Spinal cord (tissue), 10 donors: ENCODE results near the gene DCST1. TPM values are rescaled to one million over a fixed set of nuclear protein-coding genes. Genes with fewer than 3 reads are reported as not detected.

Experiments used
- DNase-seq, 6 donors: peaks; one replicate each; pipeline versions ENCODE4 v3.0.0 to v3.0.0-alpha.2; 2013 to 2015; ENCODE audit warnings: low spot score in 6 of 6, low read depth in 4 of 6
- H3K27ac ChIP-seq: one replicate; pipeline ENCODE4 v1.5.1; 2013; ENCODE audit warnings: low read depth, low read length, control low read depth
- H3K27me3 ChIP-seq: one replicate; pipeline ENCODE4 v1.6.1; 2013; ENCODE audit warnings: low read length; ENCODE audit not compliant: control insufficient read depth, insufficient read depth
- H3K36me3 ChIP-seq: one replicate; pipeline ENCODE4 v1.6.1; 2013; ENCODE audit warnings: low read length; ENCODE audit not compliant: control insufficient read depth, insufficient read depth
- H3K4me1 ChIP-seq: one replicate; pipeline ENCODE4 v1.6.1; 2013; ENCODE audit warnings: low read length; ENCODE audit not compliant: control insufficient read depth, insufficient read depth
- H3K4me3 ChIP-seq: one replicate; pipeline ENCODE4 v1.5.1; 2013; ENCODE audit warnings: low read depth, low read length, control low read depth
- H3K9me3 ChIP-seq: one replicate; pipeline ENCODE4 v1.6.1; 2013; ENCODE audit warnings: low read length; ENCODE audit not compliant: control insufficient read depth, insufficient read depth
- WGBS: methylation state at CpG from one replicate; pipeline ENCODE4 v1.1.5; 2013; ENCODE audit warnings: missing lambda C conversion rate; ENCODE audit not compliant: insufficient coverage; 5-methylcytosine and 5-hydroxymethylcytosine counted together
- polyA plus RNA-seq, 2 donors: library from polyadenylated mRNA; unstranded; fragments of 120-200 nt; gene quantifications; one replicate each; pipeline ENCODE4 v1.2.1, GENCODE V29; 2013; ENCODE audit not compliant: insufficient read length in 2 of 2
- total RNA-seq, 2 donors: library from RNA; depleted of rRNA in 1 of 2; stranded (reverse); fragments of 120-200 nt in 1 of 2; fragments of >200 nt in 1 of 2; gene quantifications; one replicate each; pipeline versions ENCODE4 v1.2.3 to v1.2.4, GENCODE V29; 2013 to 2014
- donor health status: healthy.

Gene DCST1
- total and polyA plus RNA-seq, 4 donors = 0.11 to 0.33 TPM; not detected in 2

DNA sequence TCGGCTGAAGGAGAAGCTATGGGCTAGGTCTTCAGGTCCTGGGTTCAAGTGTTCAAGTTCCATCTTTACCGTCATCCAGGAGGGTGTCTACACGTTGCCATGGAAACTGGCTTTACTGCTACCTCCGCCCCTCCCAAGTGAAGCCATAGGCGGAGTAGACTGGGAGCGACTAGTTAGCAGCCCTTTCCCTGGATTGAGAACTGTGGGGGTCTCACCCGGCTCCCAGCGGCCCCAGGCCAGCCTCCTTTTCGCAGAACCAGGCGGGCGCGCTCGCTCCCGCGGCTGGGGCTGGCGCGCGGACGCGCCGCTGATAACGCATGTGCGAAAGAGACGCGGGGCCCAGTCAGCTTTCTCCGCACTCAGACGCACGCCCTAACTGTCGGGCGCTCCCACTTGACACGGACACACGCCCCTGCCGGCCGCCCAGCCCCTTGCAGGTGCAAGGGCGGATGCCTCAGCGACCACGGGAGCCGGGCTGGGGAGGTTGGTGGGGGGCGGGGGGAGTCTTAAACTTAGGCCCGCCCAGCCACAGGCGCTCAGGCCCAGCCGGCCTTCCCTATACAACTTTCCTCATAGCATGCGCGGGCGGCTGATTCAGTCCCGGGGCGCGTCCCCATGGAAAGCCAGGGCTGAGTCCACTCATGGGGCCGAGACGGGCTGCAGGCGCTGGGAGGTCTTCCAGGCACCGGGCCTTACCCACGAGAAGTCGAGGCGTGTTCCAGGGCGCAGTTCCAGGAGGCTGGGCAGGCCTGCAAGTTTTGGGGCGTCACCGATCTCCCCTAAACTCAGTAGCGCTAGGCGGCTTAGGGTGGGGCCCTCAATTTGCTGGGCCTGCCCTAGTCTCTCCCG, 37.3 kb downstream of the DCST1 start:
- Histone ChIP-seq H3K27ac (peak overlapping the region; percentile 73), H3K27me3 (no peaks in the 10 kb centered on the region), H3K36me3 (peaks cover 4% of the 10 kb centered on the region), H3K4me3 (peak overlapping the region; percentile 43), H3K9me3 (no peaks in the 10 kb centered on the region), H3K4me1 (peaks cover 30% of the 10 kb centered on the region)
- DNase-seq = peak in 2 of 6 donors; percentile 90 to 92
- WGBS = 4% methylated on average over 58 of the region's 61 CpGs

DNA sequence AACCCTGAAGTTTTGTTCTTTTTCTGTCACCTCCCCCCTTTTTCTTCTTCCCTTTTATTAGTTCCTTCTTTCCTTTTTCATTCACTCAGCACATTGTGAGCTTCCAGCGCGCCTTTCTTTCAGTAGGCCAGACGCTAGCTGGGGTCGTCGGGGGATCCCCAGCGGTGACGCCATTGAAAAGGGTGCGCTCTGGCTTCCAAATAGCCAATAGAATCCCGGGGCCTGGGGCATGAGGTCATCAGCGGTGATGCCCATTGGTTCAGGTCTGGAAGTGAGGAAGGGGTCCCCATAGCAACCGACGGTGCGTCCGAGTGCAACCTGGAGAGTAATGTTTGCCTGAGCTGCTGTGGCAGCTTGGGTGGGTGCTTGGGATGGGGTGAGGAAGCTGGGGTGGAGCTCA, 38.1 kb downstream of the DCST1 start:
- H3K27me3 ChIP-seq = no peaks in the 10 kb centered on the region
- 17% methylated on average over 14 of the region's 14 CpGs for WGBS
- peaks cover 30% of the 10 kb centered on the region for H3K4me1 ChIP-seq
- H3K27ac ChIP-seq = peak overlapping the region; percentile 73
- peak in 2 of 6 donors; percentile 51 to 90 for DNase-seq
- peak overlapping the region; percentile 43 for H3K4me3 ChIP-seq
- peaks cover under 1% of the 10 kb centered on the region for H3K36me3 ChIP-seq
- H3K9me3 ChIP-seq = no peaks in the 10 kb centered on the region

DNA sequence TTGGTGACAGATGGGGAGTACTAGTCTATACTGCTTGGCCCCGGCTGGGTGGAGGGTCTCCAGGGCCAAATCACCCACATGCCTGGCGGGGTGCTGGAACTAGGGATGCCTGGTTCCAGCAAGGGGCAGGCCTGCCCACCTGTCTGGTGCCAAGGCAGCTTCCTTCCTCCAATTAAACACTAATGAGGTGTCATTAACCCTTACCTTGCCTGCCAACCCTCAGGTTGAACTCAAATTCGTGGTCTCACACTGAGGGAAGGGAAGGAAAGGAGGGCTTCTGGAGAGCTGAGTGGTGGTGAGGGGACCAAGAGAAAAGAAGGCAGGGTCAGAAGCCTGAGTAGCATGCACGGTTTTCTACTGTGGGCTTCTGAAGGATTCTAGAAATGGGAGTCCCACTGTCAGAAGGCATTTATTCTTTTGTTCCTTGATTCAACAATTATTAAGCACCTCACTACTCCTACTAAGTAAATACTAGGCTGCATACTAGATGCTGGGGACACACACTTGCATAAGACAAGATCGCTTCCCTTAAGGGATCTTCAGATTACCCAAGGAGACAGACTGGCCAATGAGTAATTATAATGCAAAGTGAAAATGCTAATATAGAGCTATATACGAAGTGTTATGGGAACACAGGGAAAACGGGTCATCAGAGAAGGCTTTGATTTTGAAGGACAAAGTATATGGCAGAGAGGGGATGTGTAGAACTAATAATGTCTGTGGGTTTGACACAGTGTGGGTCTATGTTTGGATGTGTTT, 39.1 kb downstream of the DCST1 start:
- 58% methylated on average over 5 of the region's 7 CpGs for WGBS
- no peaks in the 10 kb centered on the region for H3K27me3 ChIP-seq
- peaks cover 30% of the 10 kb centered on the region for H3K4me1 ChIP-seq
- no peak for DNase-seq
- H3K36me3 ChIP-seq = no peaks in the 10 kb centered on the region
- H3K4me3 ChIP-seq = no peak overlapping the region
- no peak overlapping the region for H3K27ac ChIP-seq
- H3K9me3 ChIP-seq = no peaks in the 10 kb centered on the region

DNA sequence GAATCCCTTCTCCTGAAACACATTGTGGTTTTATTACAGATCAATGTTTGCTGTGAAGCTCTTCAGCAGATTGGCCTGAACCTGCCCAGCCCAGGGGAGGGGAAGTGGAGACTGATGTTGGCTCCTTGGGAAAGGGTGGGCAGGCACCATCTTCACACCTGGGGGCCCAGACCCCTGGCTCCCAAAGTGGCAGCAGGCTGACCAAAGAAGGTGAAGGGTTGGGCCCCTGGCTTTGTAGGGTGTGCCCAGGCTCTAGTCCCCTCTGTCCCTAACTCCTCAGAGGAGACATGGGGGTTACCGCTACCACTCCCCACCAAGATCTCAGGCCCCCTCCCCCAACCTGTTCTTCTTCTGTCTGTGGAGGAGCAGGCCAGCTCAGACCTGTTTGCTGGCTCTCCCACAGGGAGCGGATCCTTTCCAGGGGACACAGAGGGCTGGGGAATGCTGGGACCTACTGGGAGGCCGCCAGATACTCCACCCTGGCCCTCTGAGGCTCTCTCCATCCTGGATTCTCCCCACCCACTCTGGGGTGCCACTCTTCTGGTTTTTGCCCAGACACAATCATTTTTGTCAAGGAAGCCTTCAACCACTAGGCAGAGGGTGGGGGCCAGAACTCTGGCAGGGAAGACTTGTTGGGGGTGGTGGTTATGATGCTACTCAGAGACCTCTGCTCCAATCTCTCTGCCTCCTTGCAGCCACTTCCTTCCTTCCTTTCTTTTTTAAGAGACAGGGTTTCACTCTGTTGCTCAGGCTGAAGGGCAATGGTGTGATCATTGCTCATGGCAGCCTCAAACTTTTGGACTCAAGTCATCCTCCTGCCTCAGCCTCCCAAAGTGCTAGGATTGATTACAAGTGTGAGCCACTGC, 40.0 kb downstream of the DCST1 start:
- no peak overlapping the region for H3K4me3 ChIP-seq
- H3K36me3 ChIP-seq = no peaks in the 10 kb centered on the region
- no peaks in the 10 kb centered on the region for H3K27me3 ChIP-seq
- H3K27ac ChIP-seq = no peak overlapping the region
- peaks cover 38% of the 10 kb centered on the region for H3K4me1 ChIP-seq
- no peaks in the 10 kb centered on the region for H3K9me3 ChIP-seq
- 94% methylated on average over 3 of the region's 3 CpGs for WGBS
- no peak for DNase-seq

DNA sequence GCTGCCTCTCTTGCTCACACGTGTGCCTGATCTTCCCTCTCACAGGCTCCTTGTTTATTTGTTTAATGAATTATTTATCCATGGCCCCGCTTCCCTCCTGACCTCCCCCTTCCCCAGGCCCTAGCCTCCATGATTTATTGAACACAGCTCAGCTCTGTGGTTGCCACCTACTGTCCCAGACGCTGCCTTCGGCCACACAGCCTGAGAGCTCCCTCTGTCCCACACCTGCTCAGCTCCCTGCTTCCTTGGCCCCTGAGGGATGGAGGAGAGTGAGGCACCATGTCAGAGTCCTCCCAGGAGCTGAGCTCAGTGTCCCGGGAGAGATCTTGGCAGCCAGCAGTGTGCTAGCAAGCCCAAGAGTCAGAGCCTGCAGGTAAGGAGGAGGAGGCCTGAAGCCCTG, 41.9 kb downstream of the DCST1 start:
- Histone ChIP-seq H3K9me3 (no peaks in the 10 kb centered on the region), H3K4me1 (peaks cover 40% of the 10 kb centered on the region), H3K36me3 (no peaks in the 10 kb centered on the region), H3K27ac (no peak overlapping the region), H3K27me3 (peaks cover 15% of the 10 kb centered on the region), H3K4me3 (no peak overlapping the region)
- WGBS = 25% methylated on average over 1 of the region's 5 CpGs
- DNase-seq = no peak

DNA sequence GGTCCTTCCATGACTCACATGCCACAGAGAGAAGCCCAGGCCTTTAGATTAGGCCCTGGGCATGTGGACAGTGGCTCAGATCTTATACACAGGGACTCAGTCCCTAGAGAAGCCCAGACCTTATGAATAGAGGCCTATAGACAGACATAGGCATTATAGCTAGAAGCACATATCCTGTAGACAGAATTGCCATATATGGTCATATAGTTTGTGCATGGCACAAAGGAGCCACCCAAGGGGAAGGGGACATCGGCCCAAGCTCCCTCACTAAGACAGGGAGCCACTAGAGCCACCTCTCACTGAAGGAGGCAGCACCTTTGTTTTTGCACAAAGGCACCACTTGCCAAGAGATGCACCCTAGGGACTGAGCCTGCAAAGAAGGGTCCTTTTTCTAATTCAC, 42.7 kb downstream of the DCST1 start:
- H3K36me3 ChIP-seq = no peaks in the 10 kb centered on the region
- H3K4me3 ChIP-seq = no peak overlapping the region
- peaks cover 40% of the 10 kb centered on the region for H3K4me1 ChIP-seq
- no peaks in the 10 kb centered on the region for H3K9me3 ChIP-seq
- peaks cover 20% of the 10 kb centered on the region for H3K27me3 ChIP-seq
- 36% methylated on average over 1 of the region's 1 CpG for WGBS
- no peak for DNase-seq
- H3K27ac ChIP-seq = no peak overlapping the region

DNA sequence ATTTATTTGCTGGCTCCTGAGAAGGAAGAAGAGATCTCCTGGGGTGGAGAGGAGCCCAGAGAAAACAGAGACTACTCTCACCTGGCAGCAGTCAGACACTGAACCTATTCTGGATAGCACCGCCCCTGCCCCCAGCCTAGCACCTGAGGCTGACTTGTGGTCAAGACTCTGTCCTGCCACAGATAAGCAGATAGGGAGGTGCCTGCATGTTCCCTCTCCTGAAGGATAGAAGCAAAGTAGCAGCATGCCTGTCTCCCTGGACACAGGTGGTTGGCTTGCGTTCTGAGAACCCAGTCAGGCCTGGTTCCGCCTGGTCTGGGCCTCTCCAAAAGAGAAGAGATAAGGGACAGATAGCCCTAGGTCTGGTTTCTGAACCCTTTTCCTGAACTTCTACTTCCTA, 43.7 kb downstream of the DCST1 start:
- H3K9me3 ChIP-seq = no peaks in the 10 kb centered on the region
- DNase-seq = no peak
- H3K27ac ChIP-seq = no peak overlapping the region
- H3K36me3 ChIP-seq = peaks cover 2% of the 10 kb centered on the region
- H3K4me3 ChIP-seq = no peak overlapping the region
- 100% methylated on average over 2 of the region's 3 CpGs for WGBS
- H3K4me1 ChIP-seq = peaks cover 41% of the 10 kb centered on the region
- peaks cover 28% of the 10 kb centered on the region for H3K27me3 ChIP-seq

DNA sequence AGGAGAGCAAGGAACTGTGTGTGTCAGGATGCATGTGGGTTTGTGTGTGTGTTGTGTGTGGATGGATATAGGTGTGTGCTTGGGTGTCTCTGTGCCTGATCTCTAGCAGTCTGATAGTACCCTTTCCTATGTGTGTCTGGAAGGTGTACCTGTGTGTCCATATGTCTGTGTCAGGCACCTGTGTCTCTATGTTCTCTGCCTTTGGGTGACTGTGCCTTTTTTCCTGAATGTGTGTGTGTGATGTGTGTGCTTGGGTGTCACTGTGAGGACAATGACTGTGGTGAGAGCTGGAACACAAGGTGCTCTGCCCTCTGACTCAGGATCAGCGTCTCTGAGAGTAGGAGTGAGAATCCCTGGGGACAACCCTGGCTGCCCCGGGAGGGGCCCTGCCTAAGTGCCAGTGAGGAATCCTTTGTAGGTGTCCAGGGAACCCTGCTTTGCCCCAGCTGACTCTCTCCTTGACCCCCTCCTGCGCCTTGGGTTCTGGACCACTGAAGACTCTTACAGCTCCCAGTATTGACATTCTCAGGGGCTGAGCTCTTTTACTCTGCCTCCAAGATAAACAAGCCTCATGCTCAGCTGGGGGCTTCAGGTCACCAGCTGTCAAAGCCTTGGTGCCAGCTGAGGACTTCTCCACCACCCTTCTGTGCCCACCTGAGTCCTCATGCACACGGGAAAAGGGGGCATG, 44.3 kb downstream of the DCST1 start:
- 67% methylated on average over 3 of the region's 4 CpGs for WGBS
- Histone ChIP-seq H3K27ac (no peak overlapping the region), H3K9me3 (no peaks in the 10 kb centered on the region), H3K27me3 (peaks cover 34% of the 10 kb centered on the region), H3K36me3 (peaks cover 3% of the 10 kb centered on the region), H3K4me3 (peak overlapping the region; percentile 29), H3K4me1 (peaks cover 47% of the 10 kb centered on the region)
- DNase-seq = no peak
